ENCODE measurements around the gene ASIP. TPM values are rescaled to one million over a fixed set of nuclear protein-coding genes. Genes with fewer than 3 reads are reported as not detected.
"Not testable (repeated sequence)": the region's sequence is repeated elsewhere in the genome, so short reads cannot be mapped to it uniquely, and the experiment has no call there.

The ASIP gene, protein sequence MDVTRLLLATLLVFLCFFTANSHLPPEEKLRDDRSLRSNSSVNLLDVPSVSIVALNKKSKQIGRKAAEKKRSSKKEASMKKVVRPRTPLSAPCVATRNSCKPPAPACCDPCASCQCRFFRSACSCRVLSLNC
- total RNA-seq (2014; rRNA removed; shearing (Covaris generic)), result not detected in 2 replicates

DNA sequence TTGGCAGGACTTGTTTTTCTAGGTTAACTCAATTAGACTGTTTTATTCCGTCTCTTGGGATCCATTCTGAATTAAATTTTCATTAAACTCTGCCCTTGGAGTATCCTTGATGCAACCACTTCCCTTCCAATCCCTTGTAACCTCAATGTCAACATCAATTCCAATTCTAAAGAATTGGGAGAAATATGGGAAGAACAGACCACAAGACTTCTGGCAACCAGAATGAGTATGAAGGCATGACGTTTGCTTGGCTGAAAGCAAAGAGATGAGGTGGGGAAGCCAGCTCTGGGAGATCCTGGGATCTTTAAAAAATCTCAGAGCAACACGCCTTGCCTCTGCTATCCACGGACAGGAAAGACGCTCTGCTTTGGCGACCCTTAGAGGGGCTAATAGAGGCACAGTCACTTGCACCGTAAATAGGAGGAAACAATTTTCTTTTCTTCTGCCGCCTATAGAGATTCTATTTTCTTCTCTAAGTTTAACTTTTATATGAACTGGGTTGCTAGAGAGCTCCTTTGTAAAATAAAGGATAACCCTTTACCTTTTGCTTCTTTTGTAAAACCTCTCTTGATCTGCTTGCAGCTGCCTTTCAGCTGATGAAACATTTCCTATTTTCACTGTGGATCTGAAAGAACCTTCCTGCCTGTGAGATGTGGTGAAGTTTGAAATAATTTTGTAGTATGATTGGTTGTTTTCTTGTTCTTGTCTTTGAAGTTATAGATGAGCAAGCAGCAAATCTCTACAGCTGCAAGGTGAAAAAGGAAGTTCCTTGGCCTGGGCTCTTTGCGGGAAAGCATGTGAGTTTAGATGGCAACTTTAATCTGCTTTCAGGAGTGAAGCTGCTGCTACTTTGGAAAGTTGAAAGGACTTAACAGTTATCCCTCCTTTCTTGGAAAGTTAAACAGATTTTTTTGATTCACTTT, at the start of gene ASIP:
TSS of gene ASIP (plus strand) at position 731 of the 923 bp plus-strand sequence. CDS start 18,952 bp downstream, outside the sequence.
- DNase-seq (ENCODE audit: low read depth), result no peak

DNA sequence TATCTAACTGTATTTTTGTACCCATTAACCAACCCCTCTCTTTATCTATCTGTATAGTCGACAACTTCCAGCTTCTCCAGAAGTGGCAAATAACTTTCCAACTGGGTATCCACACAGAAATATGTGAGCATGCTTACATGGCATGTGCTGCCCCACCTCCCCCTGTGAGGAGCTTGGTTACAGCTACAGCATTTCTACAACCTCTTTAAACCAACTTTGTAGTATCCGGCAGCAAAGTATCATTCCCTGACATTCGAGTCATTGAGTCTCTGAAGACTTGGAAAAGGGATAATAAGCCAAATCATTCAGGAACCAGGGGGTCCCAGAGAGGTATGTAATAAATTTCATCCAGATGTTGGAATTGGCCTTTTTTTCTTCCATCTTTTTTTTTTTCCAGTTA, 48.2 kb upstream of the ASIP start:
- DNase-seq (ENCODE audit: low read depth), result no peak

DNA sequence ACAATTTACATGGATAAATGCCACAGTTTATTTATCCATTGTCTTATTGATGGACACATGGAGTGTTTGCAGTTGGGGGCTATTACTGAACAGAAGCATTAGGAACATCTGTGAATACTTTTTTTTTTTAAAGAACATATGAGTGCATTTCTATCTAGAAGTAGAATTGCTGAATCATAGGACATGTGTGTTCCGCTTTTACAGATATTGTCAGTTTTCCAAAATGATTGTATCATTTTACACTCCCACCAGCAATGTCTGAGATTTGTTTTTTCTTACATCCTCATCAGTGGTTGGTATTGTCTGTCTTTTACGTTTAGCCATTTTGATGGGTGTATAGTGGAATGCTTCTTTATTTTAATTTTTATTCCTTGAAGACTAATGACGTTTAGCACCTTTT, 42.0 kb upstream of the ASIP start:
- DNase-seq (ENCODE audit: low read depth), result no peak

DNA sequence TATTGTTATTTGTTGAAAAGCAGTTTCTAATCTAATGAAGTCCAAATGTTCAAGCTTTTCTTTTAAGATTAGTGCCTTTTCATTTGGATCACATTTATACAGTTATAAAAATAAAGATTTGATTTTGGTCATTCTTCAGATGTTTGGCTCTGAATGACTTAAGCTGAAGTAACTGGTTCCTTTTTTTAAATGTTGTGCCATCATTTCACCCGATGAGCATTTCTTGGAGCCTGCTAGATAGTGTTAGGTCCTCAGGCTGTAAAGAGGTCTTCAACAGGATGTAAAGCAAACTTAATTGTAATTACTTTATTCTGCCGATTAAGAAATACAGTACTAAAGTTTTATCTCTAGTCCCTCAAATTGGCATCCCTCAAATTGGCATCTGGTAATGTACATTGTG, 41.2 kb upstream of the ASIP start:
- no peak for DNase-seq (ENCODE audit: low read depth)

DNA sequence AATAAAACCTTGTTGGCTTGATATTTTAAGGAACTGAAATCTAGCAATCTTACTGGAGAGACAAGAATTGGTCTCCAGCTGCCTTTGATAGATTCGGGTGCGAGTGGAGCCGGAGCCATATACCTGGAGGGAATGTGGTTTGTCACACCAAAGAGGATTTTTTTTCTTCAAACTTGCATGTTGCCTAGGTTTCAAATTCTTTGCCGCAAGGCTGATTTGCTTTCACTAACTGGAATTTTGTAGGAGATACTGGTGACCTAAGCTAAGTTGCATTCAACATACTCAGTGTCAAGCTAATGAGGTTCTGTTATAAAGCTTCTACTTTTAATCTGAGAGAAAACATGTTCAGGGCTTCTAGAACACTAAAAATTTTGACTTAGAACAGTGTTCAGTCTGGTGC, 39.7 kb upstream of the ASIP start:
- peak; percentile 28 for DNase-seq (ENCODE audit: low read depth)

DNA sequence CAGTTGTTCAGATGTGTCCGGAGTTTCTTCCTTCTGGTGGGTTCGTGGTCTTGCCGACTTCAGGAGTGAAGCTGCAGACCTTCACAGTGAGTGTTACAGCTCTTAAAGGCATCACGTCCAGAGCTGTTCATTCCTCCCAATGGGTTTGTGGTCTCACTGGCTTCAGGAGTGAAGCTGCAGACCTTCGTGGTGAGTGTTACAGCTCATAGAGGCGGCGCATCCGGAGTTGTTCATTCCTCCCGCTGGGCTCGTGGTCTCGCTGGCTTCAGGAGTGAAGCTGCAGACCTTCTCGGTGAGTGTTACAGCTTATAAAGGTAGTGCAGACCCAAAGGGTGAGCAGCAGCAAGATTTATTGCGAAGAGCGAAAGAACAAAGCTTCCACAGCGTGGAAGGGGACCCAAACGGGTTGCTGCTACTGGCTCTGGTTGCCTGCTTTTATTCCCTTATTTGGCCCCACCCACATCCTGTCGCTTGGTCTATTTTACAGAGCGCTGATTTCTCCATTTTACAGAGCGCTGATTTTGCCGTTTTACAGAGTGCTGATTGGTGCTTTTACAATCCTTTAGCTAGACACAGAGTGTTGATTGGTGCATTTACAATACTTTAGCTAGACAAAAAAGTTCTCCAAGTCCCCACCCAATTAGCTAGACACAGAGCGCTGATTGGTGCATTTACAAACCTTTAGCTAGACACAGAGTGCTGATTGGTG, 35.9 kb upstream of the ASIP start:
- DNase-seq (ENCODE audit: low read depth), result not testable (repeated sequence)

DNA sequence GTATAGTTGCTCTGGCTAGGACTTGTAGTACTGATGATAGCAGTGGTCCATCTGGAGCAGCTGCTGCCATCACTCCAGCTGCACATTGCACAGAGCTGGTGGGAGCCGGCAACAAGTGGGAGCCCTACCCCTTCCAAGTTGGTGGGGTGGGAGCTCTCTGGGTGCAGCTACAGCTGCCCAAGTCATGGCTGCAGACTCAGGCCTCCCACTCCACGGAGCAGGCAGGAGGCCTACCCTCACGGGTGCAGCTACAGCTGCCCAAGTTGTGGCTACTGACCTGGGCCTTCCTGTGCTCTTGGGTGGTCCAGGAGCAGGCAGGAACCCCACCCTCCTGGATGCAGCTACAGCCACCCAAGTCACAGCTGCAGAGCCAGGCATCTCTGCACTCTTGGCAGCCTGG, 32.1 kb upstream of the ASIP start:
- no peak for DNase-seq (ENCODE audit: low read depth)

DNA sequence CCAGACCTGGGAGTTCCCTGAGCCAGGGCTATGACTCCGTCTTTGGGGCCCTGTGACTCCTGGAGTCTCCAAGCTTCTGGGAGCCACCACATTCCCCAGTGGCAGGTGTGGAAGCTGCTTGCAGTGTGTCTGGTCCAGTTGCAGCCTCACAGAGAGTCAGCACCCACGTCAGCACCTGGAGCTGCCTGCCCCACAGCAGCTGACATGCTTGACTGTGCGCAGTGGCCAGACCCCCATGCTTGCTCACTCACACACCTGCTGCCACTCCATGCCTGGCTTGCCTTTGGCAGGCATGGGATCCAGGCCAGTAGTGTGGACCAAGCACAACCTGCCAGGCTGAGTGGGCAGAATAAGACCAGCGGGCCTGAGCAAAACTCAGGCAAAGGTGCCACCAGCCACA, 31.0 kb upstream of the ASIP start:
- no peak for DNase-seq (ENCODE audit: low read depth)

DNA sequence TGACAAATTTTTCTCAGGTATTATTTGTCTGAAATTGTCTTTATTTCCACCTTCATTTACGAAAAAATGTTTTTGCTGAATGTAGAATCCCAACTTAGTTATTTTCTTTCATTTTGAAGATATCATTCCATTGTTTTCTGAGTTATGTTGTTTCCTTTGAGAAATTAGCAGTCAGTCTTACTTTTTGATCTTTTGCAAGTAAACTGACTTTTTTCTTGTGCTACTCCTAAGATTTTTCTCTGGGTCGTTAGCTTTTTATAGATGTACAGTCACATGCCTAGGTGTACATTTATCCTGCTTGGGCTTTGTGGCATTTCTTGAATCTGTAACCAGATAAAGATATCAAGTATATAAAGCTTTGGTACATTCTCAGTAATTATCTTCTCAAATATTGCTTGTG, 29.6 kb upstream of the ASIP start:
- DNase-seq (ENCODE audit: low read depth), result no peak

DNA sequence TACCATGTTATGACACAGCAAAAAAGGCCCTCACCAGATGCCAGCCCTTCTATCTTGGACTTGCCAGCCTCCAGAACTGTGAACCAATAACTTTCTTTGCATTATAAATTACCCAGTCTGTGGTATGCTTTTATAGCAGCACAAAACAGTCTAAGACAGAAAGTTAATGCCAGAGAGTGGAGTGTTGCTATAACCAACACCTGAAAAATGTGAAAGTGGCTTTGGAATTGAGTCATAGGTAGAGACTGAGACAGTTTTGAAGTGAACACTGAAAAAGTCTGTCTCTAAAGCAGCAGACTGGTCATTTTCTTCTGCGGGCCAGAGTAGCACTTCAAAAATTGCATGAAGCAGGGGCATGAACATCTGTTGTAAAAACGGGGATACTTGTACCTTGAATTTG, 28.0 kb upstream of the ASIP start:
- no peak for DNase-seq (ENCODE audit: low read depth)

DNA sequence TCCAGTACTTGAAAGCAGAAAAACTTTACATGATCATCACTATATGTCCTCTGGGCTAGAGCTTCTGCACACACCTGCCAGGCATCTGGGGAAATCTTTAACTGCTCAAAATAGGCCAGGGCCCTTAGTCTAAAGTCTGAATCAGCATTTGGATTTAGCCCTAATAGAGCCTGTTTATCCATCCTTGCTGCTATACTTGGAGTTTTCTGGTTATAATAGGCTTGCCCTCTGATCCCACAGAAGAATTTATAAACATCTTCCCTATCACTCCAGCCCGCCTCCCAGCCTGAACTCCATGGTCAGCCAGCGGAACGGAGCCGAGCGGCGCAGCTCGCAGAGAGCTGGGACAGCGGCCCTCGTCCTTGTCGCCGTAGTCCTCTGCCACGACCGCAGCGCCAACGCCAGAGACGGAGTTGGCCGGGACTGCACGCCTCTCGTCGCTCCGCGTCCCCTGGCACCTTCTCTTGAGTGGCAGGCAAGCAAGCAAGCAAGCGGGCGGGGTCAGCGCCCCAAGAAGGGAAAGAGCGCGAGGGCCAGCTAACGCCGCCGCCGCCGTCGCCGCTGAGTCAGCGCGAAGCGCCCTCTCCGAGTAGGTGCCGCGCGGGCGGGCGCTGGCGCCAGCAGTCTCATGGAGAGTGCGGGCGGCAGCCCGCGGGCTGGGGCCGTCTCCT, 25.4 kb upstream of the ASIP start:
- peak; percentile 94 for DNase-seq (ENCODE audit: low read depth)

DNA sequence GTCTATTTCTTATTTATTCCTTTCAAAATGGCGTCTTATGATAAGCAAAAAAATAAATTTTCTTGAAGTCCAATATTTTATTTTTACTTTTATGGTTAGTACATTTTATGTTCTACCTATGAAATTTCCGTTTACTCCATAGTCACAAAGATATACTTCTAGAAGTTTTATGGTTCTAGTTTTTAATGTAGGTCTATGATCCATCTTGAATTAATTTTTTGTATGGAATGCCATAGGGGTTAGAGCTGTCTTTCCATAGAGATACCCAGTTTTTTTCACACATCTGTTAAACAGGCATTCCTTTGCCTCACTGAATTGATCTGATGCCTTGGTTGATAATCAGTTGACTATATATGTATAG, 24.9 kb upstream of the ASIP start:
- no peak for DNase-seq (ENCODE audit: low read depth)

DNA sequence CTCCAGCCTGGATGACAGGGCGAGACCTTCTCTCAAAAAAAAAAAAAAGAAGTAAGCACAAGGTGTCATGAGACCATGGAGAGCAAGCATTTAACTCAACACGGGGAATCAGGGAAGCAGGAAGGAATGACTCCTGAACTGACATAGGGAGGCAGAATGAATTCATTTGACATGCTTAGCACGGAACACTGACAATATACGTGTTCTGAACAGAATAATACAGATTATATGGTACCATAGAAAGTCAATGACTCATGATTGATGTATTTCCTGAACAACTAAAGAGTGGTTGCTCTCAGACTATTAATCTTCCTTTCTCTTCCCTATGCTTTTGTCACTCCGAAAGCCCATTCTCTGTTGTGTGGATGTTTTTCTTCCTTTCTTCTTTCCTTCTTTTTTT, 20.7 kb upstream of the ASIP start:
- peak; percentile 94 for DNase-seq (ENCODE audit: low read depth)

DNA sequence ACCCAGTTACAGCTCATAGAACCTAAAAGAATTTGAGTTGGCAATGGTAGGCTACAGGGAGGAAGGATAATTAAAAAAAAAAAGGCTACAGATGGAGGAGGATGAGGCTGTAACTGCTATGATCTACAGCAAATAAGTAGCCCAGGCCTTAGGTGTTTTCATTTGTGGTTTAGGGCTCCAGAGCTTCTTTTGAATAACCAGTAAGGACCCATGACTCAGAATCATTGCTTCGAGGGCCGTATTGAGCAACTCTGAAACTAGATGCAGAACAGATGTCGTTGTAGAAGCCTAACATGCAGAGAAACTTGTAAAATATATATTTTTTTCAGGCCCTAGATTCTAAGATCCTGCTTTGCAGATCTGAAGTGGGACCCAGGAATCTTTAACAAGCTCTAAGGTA, 19.0 kb upstream of the ASIP start:
- DNase-seq (ENCODE audit: low read depth), result peak; percentile 98

DNA sequence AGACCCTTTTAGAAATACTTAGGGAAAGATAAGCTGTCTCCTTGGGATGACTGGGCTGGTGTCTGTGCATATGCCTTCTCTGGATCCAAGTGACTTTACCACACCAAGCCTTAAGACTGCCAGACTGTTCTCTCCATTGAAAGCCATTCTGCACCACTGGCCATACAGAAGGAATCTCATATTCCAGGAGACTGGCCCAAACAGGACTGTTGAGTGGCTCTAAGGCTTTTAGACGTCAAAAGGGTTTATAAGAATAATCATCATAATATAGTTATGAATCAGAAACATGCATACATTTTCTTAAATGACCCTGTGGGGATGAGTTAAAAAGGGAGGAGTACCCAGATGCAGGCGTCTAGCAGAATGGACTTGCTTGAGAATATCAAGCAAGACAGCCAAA, 17.0 kb upstream of the ASIP start:
- not testable (repeated sequence) for DNase-seq (ENCODE audit: low read depth)

DNA sequence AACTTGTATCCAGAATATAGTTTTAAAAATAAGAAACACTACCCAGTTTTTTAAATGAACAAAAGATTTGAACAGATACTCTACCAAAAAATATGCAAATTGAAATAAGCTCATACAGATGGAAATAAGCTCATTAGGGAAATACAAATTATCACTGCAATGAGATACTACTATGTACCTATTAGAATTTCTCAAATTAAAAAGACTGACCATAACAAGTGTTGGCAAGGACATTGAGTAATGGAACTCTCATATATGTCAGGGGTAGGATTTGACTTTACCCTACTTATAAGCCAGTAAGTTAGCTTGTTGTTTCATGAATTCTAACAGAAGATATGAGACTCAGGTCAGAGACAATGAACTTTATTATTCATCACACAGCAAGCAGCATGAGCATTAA, 9.6 kb upstream of the ASIP start:
- no peak for DNase-seq (ENCODE audit: low read depth)

DNA sequence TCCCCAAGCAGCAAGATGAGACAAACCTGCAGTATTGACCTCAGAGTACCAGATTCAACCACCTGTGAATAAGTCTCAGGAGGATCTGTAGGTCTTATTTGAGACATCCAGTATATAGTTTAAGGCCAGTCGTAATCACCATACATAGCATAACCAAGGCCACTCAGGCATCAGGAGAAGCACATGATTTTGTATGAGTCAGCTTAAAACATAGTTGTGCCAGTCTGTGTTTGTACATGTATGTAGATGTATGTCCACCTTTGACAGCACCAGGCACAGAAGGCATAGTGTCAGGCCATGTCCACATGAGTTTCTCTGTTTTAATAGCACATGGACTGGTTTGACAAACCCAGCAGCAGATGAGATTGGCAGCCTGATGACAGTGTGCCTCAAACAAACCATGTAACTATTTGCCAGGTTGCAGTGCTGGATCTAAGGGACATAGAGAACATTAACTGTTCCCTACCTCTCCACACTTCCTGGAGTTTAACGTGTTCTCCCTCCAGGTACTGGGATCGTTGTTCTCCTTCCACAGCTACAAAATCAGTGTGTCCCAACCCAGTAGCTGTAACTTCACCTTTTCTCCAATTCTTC, 8.6 kb upstream of the ASIP start:
- no peak for DNase-seq (ENCODE audit: low read depth)

DNA sequence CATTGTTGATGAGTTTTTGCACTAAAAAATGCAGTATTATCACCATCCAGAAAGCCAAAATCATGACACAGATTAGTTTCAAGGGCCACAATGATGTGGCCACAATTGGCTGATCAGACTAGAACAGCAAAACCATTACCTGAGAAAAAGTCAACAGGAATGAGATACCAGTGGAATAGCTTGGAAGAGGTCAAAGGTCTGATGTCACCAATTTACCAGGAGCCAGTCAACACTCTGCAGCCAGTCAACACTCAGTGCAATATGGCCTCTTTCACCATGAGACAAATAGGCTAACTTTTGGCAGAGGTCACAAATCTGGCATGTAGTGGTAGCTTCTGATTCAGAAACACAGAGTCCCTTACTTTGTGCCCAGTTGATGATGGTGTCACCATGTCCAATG, 7.5 kb upstream of the ASIP start:
- no peak for DNase-seq (ENCODE audit: low read depth)

DNA sequence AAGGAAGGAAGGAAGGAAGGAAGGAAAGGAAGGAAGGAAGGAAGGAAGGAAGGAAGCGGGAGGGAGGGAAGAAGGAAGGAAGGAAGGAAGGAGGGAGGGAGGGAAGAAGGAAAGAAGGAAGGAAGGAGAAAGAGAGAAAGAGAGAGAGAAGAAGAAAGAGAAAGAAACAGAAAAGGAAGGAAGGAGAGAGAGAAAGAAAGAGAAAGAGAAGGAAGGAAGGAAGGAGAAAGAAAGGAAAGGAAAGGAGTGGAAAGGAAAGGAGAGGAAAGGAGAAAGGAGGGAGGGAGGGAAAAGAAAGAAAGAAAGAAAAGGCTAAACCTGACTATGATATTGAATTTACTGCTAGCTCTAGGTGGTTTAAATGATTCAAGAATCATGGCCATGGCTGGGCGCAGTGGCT, 5.3 kb upstream of the ASIP start:
- no peak for DNase-seq (ENCODE audit: low read depth)

DNA sequence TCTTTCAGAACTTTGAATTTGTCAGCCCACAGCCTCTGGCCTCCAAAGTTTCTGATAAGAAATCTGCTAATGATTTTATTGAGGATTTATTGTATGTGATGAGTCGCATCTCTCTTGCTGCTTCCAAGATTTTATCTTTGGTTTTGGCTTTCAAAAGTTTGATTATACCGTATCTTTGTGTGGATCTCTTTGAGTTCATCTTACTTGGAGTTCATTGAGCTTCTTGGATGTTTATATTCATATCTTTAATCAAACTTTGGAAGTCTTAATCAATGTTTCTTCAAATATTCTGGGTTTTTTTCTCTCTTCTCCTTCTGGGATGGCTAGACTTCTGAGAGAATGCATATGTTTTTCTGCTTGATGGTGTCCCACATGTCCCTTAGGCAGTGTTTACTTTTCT, 3.3 kb upstream of the ASIP start:
- no peak for DNase-seq (ENCODE audit: low read depth)

DNA sequence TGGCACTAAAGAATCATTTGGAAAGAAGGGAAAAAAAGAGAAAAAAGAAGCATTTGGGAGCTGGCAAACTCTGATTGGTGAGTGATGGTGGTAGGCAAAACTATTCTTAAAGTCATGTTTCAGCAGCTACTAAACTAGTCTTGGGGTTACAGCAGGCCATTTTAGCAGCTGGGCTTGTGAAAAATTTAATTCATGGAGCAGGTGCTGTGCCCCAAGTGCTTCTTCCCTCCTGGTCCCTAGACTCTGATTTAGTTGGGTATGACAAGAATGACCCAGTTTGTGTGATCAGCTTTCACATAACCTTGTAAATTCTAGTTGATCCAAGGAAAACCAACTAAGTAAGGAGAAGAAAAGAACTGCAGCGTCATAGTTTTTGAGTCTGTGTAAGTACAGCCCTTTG, 1.1 kb upstream of the ASIP start:
- no peak for DNase-seq (ENCODE audit: low read depth)

DNA sequence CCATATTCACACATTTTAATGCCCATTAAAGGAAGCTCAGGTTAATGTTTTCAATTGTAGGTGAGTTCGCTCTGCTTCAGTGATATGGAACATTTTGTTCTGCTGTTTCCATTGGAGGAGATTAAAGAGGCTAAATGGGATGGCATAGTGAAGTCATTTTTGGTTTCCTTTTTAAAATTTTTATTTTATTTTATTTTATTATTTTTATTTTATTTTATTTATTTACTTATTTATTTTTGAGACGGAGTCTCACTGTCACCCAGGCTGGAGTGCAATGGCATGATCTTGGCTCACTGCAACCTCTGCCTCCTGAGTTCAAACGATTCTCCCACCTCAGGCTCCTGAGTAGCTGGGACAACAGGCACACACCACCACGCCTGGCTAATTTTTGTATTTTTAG, 792 bp downstream of the ASIP start:
- DNase-seq (ENCODE audit: low read depth), result not testable (repeated sequence)

All from M059J (cell line).